IPS-11a (cell line): Measurements from ENCODE around the gene TXNDC16.

Source experiments
- H3K4me3 ChIP-seq: one replicate; pipeline ENCODE4 v1.5.1; 2013; ENCODE audit warnings: low read depth, low read length, control low read depth

The TXNDC16 gene

GRCh38 chr14:52455291-52456088, 96.8 kb downstream of the TXNDC16 start:
- no peak overlapping the region for H3K4me3 ChIP-seq

GRCh38 chr14:52447236-52447635, 105.1 kb downstream of the TXNDC16 start:
- H3K4me3 ChIP-seq, result no peak overlapping the region

- no peak overlapping the region for H3K4me3 ChIP-seq
Observed at GRCh38 chr14:52446355-52446754, 106.0 kb downstream of the TXNDC16 start.

GRCh38 chr14:52443506-52443905, 108.8 kb downstream of the TXNDC16 start:
- H3K4me3 ChIP-seq, result no peak overlapping the region

GRCh38 chr14:52442602-52443001, 109.7 kb downstream of the TXNDC16 start:
- no peak overlapping the region for H3K4me3 ChIP-seq

GRCh38 chr14:52442166-52442565, 110.1 kb downstream of the TXNDC16 start:
- no peak overlapping the region for H3K4me3 ChIP-seq

- no peak overlapping the region for H3K4me3 ChIP-seq
Observed at GRCh38 chr14:52439476-52439875, 112.8 kb downstream of the TXNDC16 start.

GRCh38 chr14:52434955-52435354, 117.3 kb downstream of the TXNDC16 start:
- no peak overlapping the region for H3K4me3 ChIP-seq

GRCh38 chr14:52430474-52430873, 121.8 kb downstream of the TXNDC16 start:
- no peak overlapping the region for H3K4me3 ChIP-seq

GRCh38 chr14:52429451-52429850, 122.9 kb downstream of the TXNDC16 start:
- H3K4me3 ChIP-seq, result no peak overlapping the region

- H3K4me3 ChIP-seq, result no peak overlapping the region
Observed at GRCh38 chr14:52427460-52427859, 124.8 kb downstream of the TXNDC16 start.

- no peak overlapping the region for H3K4me3 ChIP-seq
Observed at GRCh38 chr14:52422650-52423356, 129.5 kb downstream of the TXNDC16 start.

GRCh38 chr14:52417139-52417538, 135.2 kb downstream of the TXNDC16 start:
- H3K4me3 ChIP-seq, result no peak overlapping the region

GRCh38 chr14:52413729-52414408, 138.4 kb downstream of the TXNDC16 start:
- H3K4me3 ChIP-seq, result no peak overlapping the region

GRCh38 chr14:52412426-52412825, 139.9 kb downstream of the TXNDC16 start:
- no peak overlapping the region for H3K4me3 ChIP-seq

GRCh38 chr14:52405314-52405713, 147.0 kb downstream of the TXNDC16 start:
- H3K4me3 ChIP-seq, result no peak overlapping the region

- H3K4me3 ChIP-seq, result no peak overlapping the region
Observed at GRCh38 chr14:52402812-52403526, 149.3 kb downstream of the TXNDC16 start.

GRCh38 chr14:52400846-52401245, 151.5 kb downstream of the TXNDC16 start:
- no peak overlapping the region for H3K4me3 ChIP-seq

- H3K4me3 ChIP-seq, result no peak overlapping the region
Observed at GRCh38 chr14:52399921-52400595, 152.2 kb downstream of the TXNDC16 start.

GRCh38 chr14:52399104-52399503, 153.2 kb downstream of the TXNDC16 start:
- no peak overlapping the region for H3K4me3 ChIP-seq

- H3K4me3 ChIP-seq, result no peak overlapping the region
Observed at GRCh38 chr14:52397844-52398243, 154.5 kb downstream of the TXNDC16 start.
